ENCODE data around the gene HORMAD2.
"Not testable (repeated sequence)": the region's sequence is repeated elsewhere in the genome, so short reads cannot be mapped to it uniquely, and the experiment has no call there.

HORMAD2 gene

GRCh38 chr22:30057375-30057774, 22.9 kb upstream of the HORMAD2 start:
- no peak overlapping the region for H3K4me3 ChIP-seq (ENCODE audit: low read depth, low read length)
- TF ChIP-seq, protein P1, sequence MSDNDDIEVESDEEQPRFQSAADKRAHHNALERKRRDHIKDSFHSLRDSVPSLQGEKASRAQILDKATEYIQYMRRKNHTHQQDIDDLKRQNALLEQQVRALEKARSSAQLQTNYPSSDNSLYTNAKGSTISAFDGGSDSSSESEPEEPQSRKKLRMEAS (IDR thresholded peaks at IDR 0.05; ENCODE audit: low read depth, low read length) = no peak
- TF ChIP-seq MYC (IDR thresholded peaks at IDR 0.05; ENCODE audit: low read depth, low read length) (no peak), POLR2A (IDR thresholded peaks at IDR 0.05; ENCODE audit: extremely low read depth, insufficient read length) (no peak)
- TF ChIP-seq, protein P2, sequence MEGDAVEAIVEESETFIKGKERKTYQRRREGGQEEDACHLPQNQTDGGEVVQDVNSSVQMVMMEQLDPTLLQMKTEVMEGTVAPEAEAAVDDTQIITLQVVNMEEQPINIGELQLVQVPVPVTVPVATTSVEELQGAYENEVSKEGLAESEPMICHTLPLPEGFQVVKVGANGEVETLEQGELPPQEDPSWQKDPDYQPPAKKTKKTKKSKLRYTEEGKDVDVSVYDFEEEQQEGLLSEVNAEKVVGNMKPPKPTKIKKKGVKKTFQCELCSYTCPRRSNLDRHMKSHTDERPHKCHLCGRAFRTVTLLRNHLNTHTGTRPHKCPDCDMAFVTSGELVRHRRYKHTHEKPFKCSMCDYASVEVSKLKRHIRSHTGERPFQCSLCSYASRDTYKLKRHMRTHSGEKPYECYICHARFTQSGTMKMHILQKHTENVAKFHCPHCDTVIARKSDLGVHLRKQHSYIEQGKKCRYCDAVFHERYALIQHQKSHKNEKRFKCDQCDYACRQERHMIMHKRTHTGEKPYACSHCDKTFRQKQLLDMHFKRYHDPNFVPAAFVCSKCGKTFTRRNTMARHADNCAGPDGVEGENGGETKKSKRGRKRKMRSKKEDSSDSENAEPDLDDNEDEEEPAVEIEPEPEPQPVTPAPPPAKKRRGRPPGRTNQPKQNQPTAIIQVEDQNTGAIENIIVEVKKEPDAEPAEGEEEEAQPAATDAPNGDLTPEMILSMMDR (IDR thresholded peaks at IDR 0.05; ENCODE audit: low read depth, low read length) = no peak
- no peak for DNase-seq (ENCODE audit: low read depth)

GRCh38 chr22:30059346-30060020, 20.8 kb upstream of the HORMAD2 start:
- DNase-seq (ENCODE audit: low read depth); H3K4me3 ChIP-seq (ENCODE audit: low read depth, low read length): not testable (repeated sequence)

- H3K4me3 ChIP-seq (ENCODE audit: low read depth, low read length); DNase-seq (ENCODE audit: low read depth): not testable (repeated sequence)
Observed at GRCh38 chr22:30061094-30061493, 19.2 kb upstream of the HORMAD2 start.

- no peak overlapping the region for H3K4me3 ChIP-seq (ENCODE audit: low read depth, low read length)
- TF ChIP-seq MYC (IDR thresholded peaks at IDR 0.05; ENCODE audit: low read depth, low read length) (no peak), POLR2A (IDR thresholded peaks at IDR 0.05; ENCODE audit: extremely low read depth, insufficient read length) (no peak)
- TF ChIP-seq, protein P1 (IDR thresholded peaks at IDR 0.05; ENCODE audit: low read depth, low read length) = no peak
- TF ChIP-seq, protein P2 (IDR thresholded peaks at IDR 0.05; ENCODE audit: low read depth, low read length) = no peak
- DNase-seq (ENCODE audit: low read depth) = no peak
Observed at GRCh38 chr22:30062259-30062658, 18.0 kb upstream of the HORMAD2 start.

GRCh38 chr22:30062950-30063349, 17.3 kb upstream of the HORMAD2 start:
- no peak for TF ChIP-seq POLR2A (IDR thresholded peaks at IDR 0.05; ENCODE audit: extremely low read depth, insufficient read length)
- no peak for TF ChIP-seq MYC (IDR thresholded peaks at IDR 0.05; ENCODE audit: low read depth, low read length)
- TF ChIP-seq, protein P1 (IDR thresholded peaks at IDR 0.05; ENCODE audit: low read depth, low read length) = no peak
- TF ChIP-seq, protein P2 (IDR thresholded peaks at IDR 0.05; ENCODE audit: low read depth, low read length) = no peak
- H3K4me3 ChIP-seq (ENCODE audit: low read depth, low read length) = no peak overlapping the region
- DNase-seq (ENCODE audit: low read depth) = no peak

- DNase-seq (ENCODE audit: low read depth) = no peak
- H3K4me3 ChIP-seq (ENCODE audit: low read depth, low read length) = no peak overlapping the region
- TF ChIP-seq MYC (IDR thresholded peaks at IDR 0.05; ENCODE audit: low read depth, low read length) (no peak), POLR2A (IDR thresholded peaks at IDR 0.05; ENCODE audit: extremely low read depth, insufficient read length) (no peak)
- TF ChIP-seq, protein P2 (IDR thresholded peaks at IDR 0.05; ENCODE audit: low read depth, low read length) = no peak
- TF ChIP-seq, protein P1 (IDR thresholded peaks at IDR 0.05; ENCODE audit: low read depth, low read length) = no peak
Observed at GRCh38 chr22:30064172-30064571, 16.1 kb upstream of the HORMAD2 start.

- no peak for DNase-seq (ENCODE audit: low read depth)
- H3K4me3 ChIP-seq (ENCODE audit: low read depth, low read length) = no peak overlapping the region
- TF ChIP-seq MYC (IDR thresholded peaks at IDR 0.05; ENCODE audit: low read depth, low read length) = no peak
- TF ChIP-seq, protein P1 (IDR thresholded peaks at IDR 0.05; ENCODE audit: low read depth, low read length) = no peak
- no peak for TF ChIP-seq POLR2A (IDR thresholded peaks at IDR 0.05; ENCODE audit: extremely low read depth, insufficient read length)
- TF ChIP-seq, protein P2 (IDR thresholded peaks at IDR 0.05; ENCODE audit: low read depth, low read length) = no peak
Observed at GRCh38 chr22:30073743-30074142, 6.5 kb upstream of the HORMAD2 start.

Data from NB4 (cell line).